ENCODE results near the gene MARVELD1. TPM values are rescaled to one million over a fixed set of nuclear protein-coding genes. Genes with fewer than 3 reads are reported as not detected.

Gene MARVELD1
- total RNA-seq, 2 donors from 2014 or later: 32.8 to 35.3 TPM

DNA sequence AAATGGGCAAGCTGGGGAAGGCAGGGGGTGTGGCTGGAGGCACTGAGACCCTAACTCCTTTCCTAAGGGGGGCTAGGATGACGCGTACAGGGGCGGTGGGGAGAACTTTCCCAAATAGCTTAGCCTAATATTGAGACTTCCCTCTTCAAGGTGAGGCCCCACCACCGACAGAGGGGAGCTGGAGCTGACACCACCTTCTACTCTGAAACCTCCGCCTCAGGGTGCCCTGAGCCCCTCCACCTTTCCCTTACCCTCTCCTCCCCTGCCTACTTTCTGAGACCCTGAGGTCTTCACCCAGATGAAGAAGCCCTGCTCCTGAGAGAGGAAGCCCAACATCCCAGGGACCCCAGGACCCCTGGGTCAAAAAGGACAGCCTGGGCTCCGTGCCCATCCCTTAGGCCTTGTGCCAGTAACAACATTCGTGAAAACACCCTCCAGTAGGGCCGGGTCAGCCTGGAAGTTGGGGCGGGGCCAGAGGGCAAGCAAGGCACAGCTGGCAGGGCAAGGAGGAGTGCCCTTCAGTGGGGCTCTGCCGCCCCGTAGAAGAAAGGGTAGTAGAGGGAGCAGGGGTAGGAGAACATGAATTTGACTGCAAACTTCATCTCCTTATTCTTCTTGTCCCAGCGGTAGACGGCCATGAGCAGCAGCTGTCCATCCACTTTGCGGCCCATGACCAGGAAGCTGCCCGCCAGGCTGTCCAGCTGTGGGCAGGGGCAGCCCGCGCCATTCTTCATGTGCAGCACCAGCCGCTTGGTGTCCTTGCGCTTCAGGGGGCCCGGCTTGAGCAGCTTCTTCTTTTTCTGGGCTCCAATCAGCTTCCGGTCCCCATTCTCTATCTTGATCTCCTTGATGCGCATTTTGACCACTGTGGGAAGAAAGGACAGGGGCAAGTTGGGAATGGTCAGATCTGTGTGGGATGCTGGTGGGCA is 53.7 kb downstream of the MARVELD1 start:
- no peaks in the 10 kb centered on the region for H3K9me3 ChIP-seq
- TF ChIP-seq, protein P1, sequence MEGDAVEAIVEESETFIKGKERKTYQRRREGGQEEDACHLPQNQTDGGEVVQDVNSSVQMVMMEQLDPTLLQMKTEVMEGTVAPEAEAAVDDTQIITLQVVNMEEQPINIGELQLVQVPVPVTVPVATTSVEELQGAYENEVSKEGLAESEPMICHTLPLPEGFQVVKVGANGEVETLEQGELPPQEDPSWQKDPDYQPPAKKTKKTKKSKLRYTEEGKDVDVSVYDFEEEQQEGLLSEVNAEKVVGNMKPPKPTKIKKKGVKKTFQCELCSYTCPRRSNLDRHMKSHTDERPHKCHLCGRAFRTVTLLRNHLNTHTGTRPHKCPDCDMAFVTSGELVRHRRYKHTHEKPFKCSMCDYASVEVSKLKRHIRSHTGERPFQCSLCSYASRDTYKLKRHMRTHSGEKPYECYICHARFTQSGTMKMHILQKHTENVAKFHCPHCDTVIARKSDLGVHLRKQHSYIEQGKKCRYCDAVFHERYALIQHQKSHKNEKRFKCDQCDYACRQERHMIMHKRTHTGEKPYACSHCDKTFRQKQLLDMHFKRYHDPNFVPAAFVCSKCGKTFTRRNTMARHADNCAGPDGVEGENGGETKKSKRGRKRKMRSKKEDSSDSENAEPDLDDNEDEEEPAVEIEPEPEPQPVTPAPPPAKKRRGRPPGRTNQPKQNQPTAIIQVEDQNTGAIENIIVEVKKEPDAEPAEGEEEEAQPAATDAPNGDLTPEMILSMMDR (IDR thresholded peaks at IDR 0.05): no peak
- TF ChIP-seq POLR2AphosphoS5 (IDR thresholded peaks at IDR 0.05) (no peak), POLR2A (IDR thresholded peaks at IDR 0.05) (no peak)
- H3K4me3 ChIP-seq: no peak overlapping the region
- H3K27me3 ChIP-seq (replicated peaks; ENCODE audit: insufficient read depth): peaks cover 19% of the 10 kb centered on the region
- intact Hi-C loops (cut with DNase I): no loop called here
- no peaks in the 10 kb centered on the region for H3K4me1 ChIP-seq (replicated peaks)
- no peak for DNase-seq (ENCODE audit: low spot score)
- no peak overlapping the region for H3K27ac ChIP-seq
- WGBS: 88% methylated on average over 22 of the region's 22 CpGs
- no peaks in the 10 kb centered on the region for H3K36me3 ChIP-seq

Other genes with a start within 250 kb of the MARVELD1 start
- gene MMS19, start 215.3 kb upstream of the MARVELD1 start, total RNA-seq: 100 to 1,000 TPM in 1 of 2 donors, 10 to 100 TPM in 1; 41.5 to 207 TPM
- 10 to 100 TPM; 10.0 to 93.8 TPM for gene UBTD1, start 214.8 kb upstream of the MARVELD1 start, total RNA-seq
- gene ANKRD2, start 141.0 kb upstream of the MARVELD1 start, total RNA-seq: 10 to 100 TPM in 1 of 2 donors, not detected in 1; 13.9 TPM
- 1 to 10 TPM; 1.0 to 2.7 TPM for gene HOGA1, start 129.3 kb upstream of the MARVELD1 start, total RNA-seq
- gene C10orf62, start 124.0 kb upstream of the MARVELD1 start, total RNA-seq: 10 to 100 TPM in 1 of 2 donors, not detected in 1; 14.0 TPM
- gene MORN4, start 80.2 kb upstream of the MARVELD1 start, total RNA-seq: 1 to 10 TPM; 4.7 to 5.5 TPM
- 10 to 100 TPM; 12.3 to 26.2 TPM for gene PI4K2A, start 73.1 kb upstream of the MARVELD1 start, total RNA-seq
- gene AVPI1, start 26.5 kb upstream of the MARVELD1 start, total RNA-seq: 10 to 100 TPM; 17.0 to 28.6 TPM
- 10 to 100 TPM; 15.3 to 41.4 TPM for gene ZFYVE27, start 23.4 kb downstream of the MARVELD1 start, total RNA-seq
- gene SFRP5, start 58.3 kb downstream of the MARVELD1 start, total RNA-seq: 1 to 10 TPM in 1 of 2 donors, under 1 TPM in 1; 0.23 to 3.2 TPM
- gene GOLGA7B, start 136.1 kb downstream of the MARVELD1 start, total RNA-seq: under 1 TPM; 0.23 TPM

All from prostate gland (tissue), 2 donors.